ENCODE measurements around the gene XDH. TPM values are rescaled to one million over a fixed set of nuclear protein-coding genes. Genes with fewer than 3 reads are reported as not detected.

The XDH gene
- total RNA-seq, 1 donor from 2014 or later = 1.3 TPM

- Mint-ChIP-seq H3K27ac (ENCODE audit: unreplicated experiment) (no peak overlapping the region), H3K4me1 (ENCODE audit: low read depth, unreplicated experiment) (no peaks in the 10 kb centered on the region), H3K4me3 (ENCODE audit: unreplicated experiment) (no peak overlapping the region), H3K27me3 (ENCODE audit: unreplicated experiment) (no peaks in the 10 kb centered on the region), H3K36me3 (ENCODE audit: unreplicated experiment) (peaks cover 9% of the 10 kb centered on the region), H3K9me3 (ENCODE audit: unreplicated experiment) (peaks cover 3% of the 10 kb centered on the region)
- no peak for DNase-seq
- no peak for TF ChIP-seq CTCF (IDR thresholded peaks at IDR 0.05; ENCODE audit: partially characterized antibody, unreplicated experiment)
Measured at GRCh38 chr2:31415421-31415820, 879 bp upstream of the XDH start.

- Mint-ChIP-seq H3K27me3 (ENCODE audit: unreplicated experiment) (no peaks in the 10 kb centered on the region), H3K4me3 (ENCODE audit: unreplicated experiment) (no peak overlapping the region), H3K36me3 (ENCODE audit: unreplicated experiment) (peaks cover 3% of the 10 kb centered on the region), H3K9me3 (ENCODE audit: unreplicated experiment) (no peaks in the 10 kb centered on the region), H3K4me1 (ENCODE audit: low read depth, unreplicated experiment) (no peaks in the 10 kb centered on the region), H3K27ac (ENCODE audit: unreplicated experiment) (no peak overlapping the region)
- peak; percentile 12 for TF ChIP-seq CTCF (IDR thresholded peaks at IDR 0.05; ENCODE audit: partially characterized antibody, unreplicated experiment)
- DNase-seq = no peak
Measured at GRCh38 chr2:31413862-31414550, 536 bp downstream of the XDH start.

- H3K4me1 Mint-ChIP-seq (ENCODE audit: low read depth, unreplicated experiment) = no peaks in the 10 kb centered on the region
- no peak for DNase-seq
Measured at GRCh38 chr2:31413025-31413424, 1.5 kb downstream of the XDH start.

DNA sequence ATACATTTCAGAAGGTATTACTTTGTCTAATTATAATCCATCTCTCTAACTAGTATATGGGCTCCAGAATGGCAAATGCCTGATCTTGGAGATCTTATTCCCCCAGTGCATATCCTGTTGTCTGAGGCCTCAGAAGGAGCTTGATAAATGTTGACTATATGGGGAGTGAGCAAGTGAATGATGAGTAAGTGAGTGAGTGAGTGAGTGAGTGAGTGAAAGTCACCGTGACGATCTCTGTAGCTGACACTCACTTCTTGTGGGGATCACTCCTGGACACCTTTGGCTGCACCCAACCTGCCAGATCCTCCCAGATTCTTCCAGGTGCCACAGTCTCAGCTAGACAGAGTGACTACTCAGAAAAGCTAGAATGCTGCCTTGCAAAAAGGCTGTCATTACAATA is 2.8 kb downstream of the XDH start:
- Mint-ChIP-seq H3K27ac (ENCODE audit: unreplicated experiment) (no peak overlapping the region), H3K27me3 (ENCODE audit: unreplicated experiment) (no peaks in the 10 kb centered on the region), H3K4me1 (ENCODE audit: low read depth, unreplicated experiment) (no peaks in the 10 kb centered on the region), H3K4me3 (ENCODE audit: unreplicated experiment) (no peak overlapping the region), H3K36me3 (ENCODE audit: unreplicated experiment) (no peaks in the 10 kb centered on the region), H3K9me3 (ENCODE audit: unreplicated experiment) (no peaks in the 10 kb centered on the region)
- TF ChIP-seq CTCF (IDR thresholded peaks at IDR 0.05; ENCODE audit: partially characterized antibody, unreplicated experiment) = no peak
- no peak for DNase-seq

More at GRCh38 chr2:31413025-31413424, 1.5 kb downstream of the XDH start:
- Mint-ChIP-seq H3K27ac (ENCODE audit: unreplicated experiment) (no peak overlapping the region), H3K36me3 (ENCODE audit: unreplicated experiment) (no peaks in the 10 kb centered on the region), H3K9me3 (ENCODE audit: unreplicated experiment) (no peaks in the 10 kb centered on the region), H3K4me3 (ENCODE audit: unreplicated experiment) (no peak overlapping the region), H3K27me3 (ENCODE audit: unreplicated experiment) (no peaks in the 10 kb centered on the region)
- TF ChIP-seq CTCF (IDR thresholded peaks at IDR 0.05; ENCODE audit: partially characterized antibody, unreplicated experiment) = no peak

DNA sequence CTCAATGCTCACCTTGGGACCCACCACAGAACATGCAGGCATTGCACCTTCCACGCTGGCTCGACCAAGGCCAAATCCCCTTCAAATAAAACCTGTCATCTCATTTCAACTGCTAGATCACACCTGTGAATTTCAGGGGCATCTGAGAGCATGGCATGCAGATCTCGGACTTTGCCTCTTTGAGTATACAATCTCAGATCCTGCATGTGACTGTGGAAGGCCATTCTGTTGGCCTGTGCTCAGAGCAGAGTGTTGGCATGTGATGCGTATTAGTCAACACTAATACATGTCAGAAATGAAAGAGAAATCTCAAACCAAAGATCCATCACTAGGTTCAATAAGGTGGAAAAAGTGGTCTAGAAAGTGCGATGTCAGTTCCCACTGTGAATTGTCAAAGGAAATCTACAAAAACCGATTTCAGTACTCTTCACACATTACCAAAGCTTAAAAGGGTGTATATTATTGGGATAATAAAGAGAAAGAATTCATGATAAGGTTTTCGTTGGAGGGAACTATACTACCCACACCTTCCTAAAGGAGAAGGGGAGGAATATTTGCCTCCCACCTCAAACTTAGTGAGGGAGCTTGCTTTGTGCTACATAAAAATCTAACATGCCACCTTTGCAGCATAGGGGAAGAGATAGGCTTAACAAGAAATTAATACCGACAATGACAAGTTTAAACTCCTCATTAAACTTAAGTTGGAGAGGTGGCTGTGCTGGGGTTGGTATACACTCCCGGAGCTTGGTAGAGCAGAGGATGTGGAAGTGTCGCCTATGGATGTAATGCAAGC is 7.8 kb downstream of the XDH start:
- no peaks in the 10 kb centered on the region for H3K9me3 Mint-ChIP-seq (ENCODE audit: unreplicated experiment)

More for the DNA sequence above, 7.8 kb downstream of the XDH start:
- DNase-seq = no peak
- no peaks in the 10 kb centered on the region for H3K27me3 Mint-ChIP-seq (ENCODE audit: unreplicated experiment)
- H3K4me3 Mint-ChIP-seq (ENCODE audit: unreplicated experiment) = no peak overlapping the region
- no peak overlapping the region for H3K27ac Mint-ChIP-seq (ENCODE audit: unreplicated experiment)
- no peak for TF ChIP-seq CTCF (IDR thresholded peaks at IDR 0.05; ENCODE audit: partially characterized antibody, unreplicated experiment)
- no peaks in the 10 kb centered on the region for H3K4me1 Mint-ChIP-seq (ENCODE audit: low read depth, unreplicated experiment)
- no peaks in the 10 kb centered on the region for H3K36me3 Mint-ChIP-seq (ENCODE audit: unreplicated experiment)

Measured in glutamatergic neuron (in vitro differentiated cells).